Measurements from ENCODE around the gene DEDD2.

DNA sequence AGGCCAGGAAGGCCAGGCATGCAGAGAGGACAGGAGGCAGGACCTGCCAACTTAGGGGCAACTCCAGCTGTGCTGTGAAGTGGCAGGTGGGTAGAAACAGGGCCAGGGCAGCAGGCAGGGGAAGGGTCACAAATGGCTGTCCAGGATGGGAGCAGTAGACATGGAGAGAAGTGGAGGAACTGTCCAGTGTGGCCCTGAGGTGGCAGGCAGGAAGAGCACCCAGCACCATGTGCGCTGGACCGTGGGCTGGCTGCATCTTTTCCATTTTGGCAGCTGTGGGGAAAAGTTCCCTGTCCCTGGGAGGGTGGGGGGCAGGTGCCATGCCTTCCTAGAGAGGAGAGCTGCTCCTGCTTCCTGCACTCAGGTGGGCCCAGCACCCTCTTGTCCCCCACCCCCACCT, 13.8 kb downstream of the DEDD2 start:
- TF ChIP-seq, protein P1, sequence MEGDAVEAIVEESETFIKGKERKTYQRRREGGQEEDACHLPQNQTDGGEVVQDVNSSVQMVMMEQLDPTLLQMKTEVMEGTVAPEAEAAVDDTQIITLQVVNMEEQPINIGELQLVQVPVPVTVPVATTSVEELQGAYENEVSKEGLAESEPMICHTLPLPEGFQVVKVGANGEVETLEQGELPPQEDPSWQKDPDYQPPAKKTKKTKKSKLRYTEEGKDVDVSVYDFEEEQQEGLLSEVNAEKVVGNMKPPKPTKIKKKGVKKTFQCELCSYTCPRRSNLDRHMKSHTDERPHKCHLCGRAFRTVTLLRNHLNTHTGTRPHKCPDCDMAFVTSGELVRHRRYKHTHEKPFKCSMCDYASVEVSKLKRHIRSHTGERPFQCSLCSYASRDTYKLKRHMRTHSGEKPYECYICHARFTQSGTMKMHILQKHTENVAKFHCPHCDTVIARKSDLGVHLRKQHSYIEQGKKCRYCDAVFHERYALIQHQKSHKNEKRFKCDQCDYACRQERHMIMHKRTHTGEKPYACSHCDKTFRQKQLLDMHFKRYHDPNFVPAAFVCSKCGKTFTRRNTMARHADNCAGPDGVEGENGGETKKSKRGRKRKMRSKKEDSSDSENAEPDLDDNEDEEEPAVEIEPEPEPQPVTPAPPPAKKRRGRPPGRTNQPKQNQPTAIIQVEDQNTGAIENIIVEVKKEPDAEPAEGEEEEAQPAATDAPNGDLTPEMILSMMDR (conservative IDR thresholded peaks at IDR 0.05; ENCODE audit: low read length) = no peak
- no peak for TF ChIP-seq EZH2phosphoT487 (IDR thresholded peaks at IDR 0.05; ENCODE audit: borderline replicate concordance)

Measured in Loucy (cell line).